Endothelial cell of umbilical vein (primary cell): ENCODE results near the gene TM6SF1. TPM values are rescaled to one million over a fixed set of nuclear protein-coding genes. Genes with fewer than 3 reads are reported as not detected.

Experiments
- BruUV-seq: library from RNA; stranded (reverse); fragments of 400-500 nt; replicated peaks from 2 replicates; lab custom pipeline; 2021; lab: Mats Ljungman, UMichigan
- CTCF ChIA-PET: fragments of 300-600, 350-600 bp; sonication (Branson Sonifier 250); formaldehyde crosslinking; loops from one replicate; lab custom pipeline; 2021; ENCODE audit warnings: antibody characterized with exemption, inconsistent platforms; lab: Charles Lee
- POLR2A ChIA-PET: fragments of 300-600, 350-600 bp; sonication (Branson Sonifier 250); formaldehyde crosslinking; loops from one replicate; lab custom pipeline; 2021; ENCODE audit warnings: antibody characterized with exemption, inconsistent platforms; lab: Charles Lee
- DNase-seq: peaks from one replicate; pipeline ENCODE4 v3.0.0-alpha.2; 2011; ENCODE audit warnings: low read depth, low spot score
- FAIRE-seq: peaks from 2 replicates; lab custom pipeline; 2011; peaks lifted over from hg19 to GRCh38; lab: Jason Lieb, UNC
- H2AFZ ChIP-seq: 2 replicates; pipeline ENCODE4 v1.6.0; 2012; ENCODE audit warnings: low read depth, low read length, control low read depth, inconsistent platforms
- H3K27ac ChIP-seq: 2 replicates; pipeline ENCODE4 v1.5.1; 2011; ENCODE audit warnings: low read depth, mild to moderate bottlenecking, control low read depth, low read length, moderate library complexity; ENCODE audit not compliant: insufficient read depth
- H3K27me3 ChIP-seq, 2 experiments: 2 replicates each; pipeline versions ENCODE4 v1.6.0 to v1.6.1; 2011; ENCODE audit warnings: low read length in 2 of 2, mixed read lengths in 1 of 2; ENCODE audit not compliant: control insufficient read depth in 2 of 2, insufficient read depth in 2 of 2
- H3K36me3 ChIP-seq, 2 experiments: 2 replicates in 1 of 2; 3 replicates in 1 of 2; pipeline ENCODE4 v1.5.1; 2011; ENCODE audit warnings: low read length in 2 of 2, mild to moderate bottlenecking in 1 of 2, moderate library complexity in 1 of 2; ENCODE audit not compliant: control insufficient read depth in 2 of 2, insufficient read depth in 2 of 2; ENCODE audit errors: extremely low read depth in 1 of 2
- H3K4me1 ChIP-seq: 3 replicates; pipeline ENCODE4 v1.5.1; 2011; ENCODE audit warnings: mild to moderate bottlenecking, low read length; ENCODE audit not compliant: control insufficient read depth, insufficient read depth; ENCODE audit errors: extremely low read depth
- H3K4me2 ChIP-seq: 2 replicates; pipeline ENCODE4 v1.6.1; 2011; ENCODE audit warnings: low read length, control low read depth, mixed read lengths; ENCODE audit not compliant: insufficient read depth
- H3K4me3 ChIP-seq, 3 experiments: fragments of 200-600 bp in 1 of 3; sonication (generic), shearing (Covaris generic) in 1 of 3; replicated peaks in 1 of 3; 2 replicates each; pipeline ENCODE4 v1.5.1; 2011 to 2016; ENCODE audit warnings: control low read depth in 3 of 3, low read length in 3 of 3, mild to moderate bottlenecking in 2 of 3, inconsistent platforms in 1 of 3, low read depth in 1 of 3, moderate library complexity in 1 of 3; ENCODE audit not compliant: insufficient read depth in 1 of 3
- H3K79me2 ChIP-seq: 2 replicates; pipeline ENCODE4 v1.6.0; 2012; ENCODE audit warnings: low read length, inconsistent platforms; ENCODE audit not compliant: control insufficient read depth, insufficient read depth
- H3K9ac ChIP-seq: replicated peaks from 2 replicates; pipeline ENCODE3; 2011; ENCODE audit warnings: low read length, control low read depth; ENCODE audit not compliant: insufficient read depth; ENCODE audit errors: extremely low read depth
- H3K9me1 ChIP-seq: replicated peaks from 3 replicates; pipeline ENCODE4 v1.6.0; 2011; ENCODE audit warnings: mild to moderate bottlenecking, low read length; ENCODE audit not compliant: control insufficient read depth, insufficient read depth; ENCODE audit errors: extremely low read depth
- H3K9me3 ChIP-seq: replicated peaks from 2 replicates; pipeline ENCODE4 v1.5.1; 2012; ENCODE audit warnings: low read length, inconsistent platforms; ENCODE audit not compliant: control insufficient read depth, insufficient read depth
- H4K20me1 ChIP-seq: replicated peaks from 2 replicates; pipeline ENCODE3; 2011; ENCODE audit warnings: mild to moderate bottlenecking, low read length; ENCODE audit not compliant: control insufficient read depth, insufficient read depth; ENCODE audit errors: extremely low read depth
- EZH2 ChIP-seq: IDR thresholded peaks from 2 replicates; pipeline ENCODE4 v1.6.1; 2012; ENCODE audit warnings: borderline replicate concordance, low read depth, mild to moderate bottlenecking, moderate library complexity, low read length, inconsistent platforms; ENCODE audit not compliant: severe bottlenecking
- FOS ChIP-seq: IDR thresholded peaks from 2 replicates; pipeline ENCODE4 v1.6.1; 2011; ENCODE audit warnings: mild to moderate bottlenecking, low read length, moderate library complexity, borderline replicate concordance; ENCODE audit not compliant: insufficient read depth
- GATA2 ChIP-seq: IDR thresholded peaks from 2 replicates; pipeline ENCODE4 v1.7.0; 2011; ENCODE audit warnings: low read depth, mild to moderate bottlenecking, moderate library complexity, mixed read lengths, low read length; ENCODE audit not compliant: insufficient read length, insufficient read depth
- JUN ChIP-seq: IDR thresholded peaks from 2 replicates; pipeline ENCODE4 v1.6.1; 2011; ENCODE audit warnings: borderline replicate concordance, low read depth; ENCODE audit not compliant: insufficient read length, insufficient read depth
- MYC ChIP-seq: IDR thresholded peaks from one replicate; pipeline ENCODE4 v1.6.1; 2011; ENCODE audit warnings: mild to moderate bottlenecking, low read depth, low read length
- POLR2A ChIP-seq: IDR thresholded peaks from 2 replicates; pipeline ENCODE4 v1.6.1; 2012; ENCODE audit warnings: low read depth, mild to moderate bottlenecking, control low read depth, low read length
- POLR2AphosphoS5 ChIP-seq: IDR thresholded peaks from 2 replicates; pipeline ENCODE4 v1.6.1; 2012; ENCODE audit warnings: low read depth, mild to moderate bottlenecking, control low read depth, low read length, moderate library complexity; ENCODE audit not compliant: insufficient read depth
- dilution Hi-C: fragments of 300-500 bp; cut with MboI; formaldehyde crosslinking; loops from one replicate; pipeline ENCODE4 v1.15.0; 2019; ENCODE audit warnings: low sequenced_read_pairs; ENCODE audit not compliant: extremely low pct_ligation_motif_present
- intact Hi-C: fragments of 100-400 bp; cut with micrococcal nuclease; formaldehyde crosslinking; loops from one replicate; pipeline ENCODE4 v1.10.0; 2022
- polyA plus RNA-seq, 4 experiments: library from polyadenylated mRNA; depleted of rRNA in 3 of 4; stranded (reverse) in 3 of 4; unstranded in 1 of 4; fragments of >200 nt; gene quantifications; 2 replicates each; pipeline versions ENCODE4 v1.2.1 to v1.2.3, GENCODE V29; 2011 to 2012; ENCODE audit warnings: missing spikeins in 1 of 4
- total RNA-seq: library from RNA; stranded (reverse); gene quantifications from 2 replicates; pipeline ENCODE4 v1.2.3, GENCODE V29; 2021
- TF ChIP-seq, protein P1 (sequence below), 2 donors: IDR thresholded peaks; 1 replicate in 1 of 2; 2 replicates in 1 of 2; pipeline ENCODE4 v1.5.1; 2011; ENCODE audit warnings: low read length in 2 of 2, mild to moderate bottlenecking in 2 of 2, moderate library complexity in 2 of 2, control low read depth in 1 of 2, inconsistent platforms in 1 of 2, low read depth in 1 of 2; ENCODE audit not compliant: insufficient read depth in 1 of 2; ENCODE audit errors: extremely low read depth in 1 of 2
- TF ChIP-seq, protein P2 (sequence below): IDR thresholded peaks from 2 replicates; pipeline ENCODE4 v1.6.1; 2011; ENCODE audit not compliant: insufficient read depth, insufficient read length

TM6SF1 gene
- total and polyA plus RNA-seq, 2 donors (not counting 3 experiments of a cell fraction or from before 2014, with no cell fraction given) = 26.5 to 38.0 TPM

DNA sequence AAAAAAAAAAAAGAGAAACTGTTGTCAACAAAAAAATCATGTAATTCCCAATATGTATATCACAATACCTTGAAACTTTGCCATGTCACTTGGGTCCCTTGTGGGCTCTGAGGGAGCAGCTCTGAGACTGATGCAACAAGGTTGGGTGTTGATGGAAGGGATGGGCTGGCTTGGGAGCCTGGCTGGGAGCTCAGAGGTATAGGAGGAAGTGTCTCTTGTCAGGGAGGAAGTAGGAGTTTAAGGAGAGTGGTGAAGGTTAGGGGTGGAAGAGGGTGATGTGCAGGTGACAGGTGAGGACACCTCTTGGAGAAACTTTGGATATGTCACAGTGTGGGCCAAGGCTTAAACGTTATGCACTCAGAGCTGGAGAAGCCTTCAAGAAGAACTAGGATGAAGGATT, 2.0 kb upstream of the TM6SF1 start:
- TF ChIP-seq EZH2 = no peak
- TF ChIP-seq FOS = no peak
- TF ChIP-seq POLR2AphosphoS5 = no peak
- TF ChIP-seq MYC = no peak
- no peak for TF ChIP-seq POLR2A
- TF ChIP-seq, protein P1, sequence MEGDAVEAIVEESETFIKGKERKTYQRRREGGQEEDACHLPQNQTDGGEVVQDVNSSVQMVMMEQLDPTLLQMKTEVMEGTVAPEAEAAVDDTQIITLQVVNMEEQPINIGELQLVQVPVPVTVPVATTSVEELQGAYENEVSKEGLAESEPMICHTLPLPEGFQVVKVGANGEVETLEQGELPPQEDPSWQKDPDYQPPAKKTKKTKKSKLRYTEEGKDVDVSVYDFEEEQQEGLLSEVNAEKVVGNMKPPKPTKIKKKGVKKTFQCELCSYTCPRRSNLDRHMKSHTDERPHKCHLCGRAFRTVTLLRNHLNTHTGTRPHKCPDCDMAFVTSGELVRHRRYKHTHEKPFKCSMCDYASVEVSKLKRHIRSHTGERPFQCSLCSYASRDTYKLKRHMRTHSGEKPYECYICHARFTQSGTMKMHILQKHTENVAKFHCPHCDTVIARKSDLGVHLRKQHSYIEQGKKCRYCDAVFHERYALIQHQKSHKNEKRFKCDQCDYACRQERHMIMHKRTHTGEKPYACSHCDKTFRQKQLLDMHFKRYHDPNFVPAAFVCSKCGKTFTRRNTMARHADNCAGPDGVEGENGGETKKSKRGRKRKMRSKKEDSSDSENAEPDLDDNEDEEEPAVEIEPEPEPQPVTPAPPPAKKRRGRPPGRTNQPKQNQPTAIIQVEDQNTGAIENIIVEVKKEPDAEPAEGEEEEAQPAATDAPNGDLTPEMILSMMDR (IDR thresholded peaks at IDR 0.05; ENCODE audit: extremely low read depth in 1 of 2, insufficient read depth in 1 of 2, low read depth in 1 of 2, low read length in 2 of 2) = no peak
- TF ChIP-seq JUN = no peak
- TF ChIP-seq, protein P2, sequence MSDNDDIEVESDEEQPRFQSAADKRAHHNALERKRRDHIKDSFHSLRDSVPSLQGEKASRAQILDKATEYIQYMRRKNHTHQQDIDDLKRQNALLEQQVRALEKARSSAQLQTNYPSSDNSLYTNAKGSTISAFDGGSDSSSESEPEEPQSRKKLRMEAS = no peak
- TF ChIP-seq GATA2 = no peak
- H3K27ac ChIP-seq = no peak overlapping the region
- no peaks in the 10 kb centered on the region for H3K9me3 ChIP-seq
- H3K9me1 ChIP-seq = no peaks in the 10 kb centered on the region
- H3K9ac ChIP-seq = no peak overlapping the region
- intact Hi-C loops (no loop called here), dilution Hi-C loops (no loop called here)
- BruUV-seq = no TSS peak
- H3K79me2 ChIP-seq = peaks cover 18% of the 10 kb centered on the region
- FAIRE-seq = no peak
- no peak overlapping the region for H3K4me2 ChIP-seq
- H3K27me3 ChIP-seq = no peaks in the 10 kb centered on the region
- H3K36me3 ChIP-seq = no peaks in the 10 kb centered on the region
- ChIA-PET CTCF (interaction anchor here (1.4 kb wide), 1 partner anchor 45 kb away, joined by 3 read pairs; no protein-coding TSS in a partner anchor), POLR2A (no interaction called here)
- H3K4me3 ChIP-seq = no peak overlapping the region
- peaks cover 33% of the 10 kb centered on the region for H3K4me1 ChIP-seq
- H2AFZ ChIP-seq = no peak overlapping the region
- no peak for DNase-seq
- H4K20me1 ChIP-seq = no peaks in the 10 kb centered on the region
